PFSK-1 (cell line): ENCODE measurements around the gene ZNF385D.

ENCODE experiments used
- FOXP2 ChIP-seq: optimal IDR thresholded peaks from 2 replicates; pipeline ENCODE3; 2011; ENCODE audit warnings: borderline replicate concordance, control low read depth, inconsistent platforms; ENCODE audit not compliant: insufficient read depth; ENCODE audit errors: extremely low read length, extremely low read depth
- POLR2AphosphoS5 ChIP-seq: IDR thresholded peaks from 2 replicates; pipeline ENCODE4 v1.6.1; 2012; ENCODE audit warnings: low read depth, mild to moderate bottlenecking, control low read depth, low read length, moderate library complexity
- REST ChIP-seq, 2 experiments: IDR thresholded peaks; 2 replicates each; pipeline versions ENCODE4 v1.6.1 to v1.8.0; 2011 to 2012; ENCODE audit warnings: low read depth in 2 of 2, low read length in 2 of 2, control low read depth in 1 of 2, inconsistent platforms in 1 of 2, mild to moderate bottlenecking in 1 of 2, moderate library complexity in 1 of 2; ENCODE audit not compliant: insufficient read depth in 1 of 2
- SIN3A ChIP-seq: IDR thresholded peaks from 2 replicates; pipeline ENCODE4 v1.6.1; 2012; ENCODE audit warnings: mild to moderate bottlenecking, low read length, moderate library complexity, borderline replicate concordance; ENCODE audit not compliant: insufficient read depth
- TAF1 ChIP-seq: IDR thresholded peaks from 2 replicates; pipeline ENCODE4 v1.6.1; 2012; ENCODE audit warnings: low read length, control low read depth, borderline replicate concordance; ENCODE audit not compliant: insufficient read depth

DNA sequence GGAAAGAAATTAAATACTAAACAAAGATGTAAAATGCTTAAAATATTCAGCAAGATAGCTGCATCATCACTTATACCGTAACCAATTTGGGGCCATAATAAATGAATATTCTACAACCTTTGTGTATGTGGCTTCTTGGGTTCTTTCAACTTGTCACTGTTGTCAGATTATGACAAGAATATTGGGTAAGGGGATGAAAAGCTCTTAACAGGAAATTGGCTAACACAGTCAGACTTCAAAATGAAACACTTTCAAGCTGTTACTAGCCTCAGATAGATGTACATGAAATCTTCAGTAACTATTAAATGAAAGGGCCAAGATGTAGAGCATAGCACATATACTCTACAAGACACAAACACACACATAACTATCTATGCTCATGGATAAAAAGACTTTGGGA, 38.7 kb upstream of the ZNF385D start:
- TF ChIP-seq REST (IDR thresholded peaks at IDR 0.05; ENCODE audit: insufficient read depth in 1 of 2, low read depth in 2 of 2, low read length in 2 of 2), result no peak
- no peak for TF ChIP-seq POLR2AphosphoS5
- no peak for TF ChIP-seq SIN3A
- no peak for TF ChIP-seq TAF1
- TF ChIP-seq FOXP2, result no peak
